ENCODE results near the gene ZNF683.
"Not testable (repeated sequence)": the region's sequence is repeated elsewhere in the genome, so short reads cannot be mapped to it uniquely, and the experiment has no call there.

ZNF683 gene

DNA sequence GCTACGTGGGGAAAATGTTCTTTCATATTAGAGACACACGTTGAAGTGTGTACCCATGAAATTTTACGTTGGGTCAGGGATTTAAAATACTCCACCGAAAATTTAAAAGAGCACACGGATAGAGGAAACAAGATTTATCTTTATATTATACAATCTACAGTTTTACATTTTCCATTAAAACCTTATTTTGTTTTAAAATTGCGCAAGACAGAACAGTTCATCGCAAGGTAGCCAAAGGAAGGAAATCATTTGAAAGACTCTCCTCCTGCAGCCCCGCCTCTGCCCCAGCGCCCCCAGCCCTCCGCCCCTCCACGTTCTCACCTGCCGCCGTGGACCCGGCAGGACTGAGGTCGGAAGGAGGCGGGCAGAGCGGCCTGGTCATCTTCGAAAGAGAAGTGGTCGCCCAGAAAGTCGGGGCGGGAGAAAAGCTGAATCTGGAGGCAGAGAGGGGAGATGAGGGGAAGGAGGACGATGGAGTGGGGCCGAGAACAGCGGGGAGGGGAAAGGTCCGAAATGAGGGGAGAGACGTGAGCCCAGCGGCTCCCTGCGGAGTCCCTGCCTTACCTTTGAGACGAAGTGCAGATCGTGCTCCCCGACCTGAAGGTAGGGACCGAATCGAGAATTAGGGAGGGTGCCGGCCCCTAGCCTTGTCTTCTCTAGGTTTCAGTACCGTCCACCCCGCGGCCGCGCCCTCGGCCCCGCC is 36.6 kb downstream of the ZNF683 start:
- peak; percentile 73 for DNase-seq

- DNase-seq = not testable (repeated sequence)
Observed at GRCh38 chr1:26333312-26333711, 39.2 kb downstream of the ZNF683 start.

GRCh38 chr1:26330276-26330675 is 42.3 kb downstream of the ZNF683 start:
- DNase-seq = no peak

- DNase-seq = not testable (repeated sequence)
Observed at GRCh38 chr1:26329380-26329779, 43.2 kb downstream of the ZNF683 start.

GRCh38 chr1:26328597-26328996 is 44.0 kb downstream of the ZNF683 start:
- no peak for DNase-seq

DNA sequence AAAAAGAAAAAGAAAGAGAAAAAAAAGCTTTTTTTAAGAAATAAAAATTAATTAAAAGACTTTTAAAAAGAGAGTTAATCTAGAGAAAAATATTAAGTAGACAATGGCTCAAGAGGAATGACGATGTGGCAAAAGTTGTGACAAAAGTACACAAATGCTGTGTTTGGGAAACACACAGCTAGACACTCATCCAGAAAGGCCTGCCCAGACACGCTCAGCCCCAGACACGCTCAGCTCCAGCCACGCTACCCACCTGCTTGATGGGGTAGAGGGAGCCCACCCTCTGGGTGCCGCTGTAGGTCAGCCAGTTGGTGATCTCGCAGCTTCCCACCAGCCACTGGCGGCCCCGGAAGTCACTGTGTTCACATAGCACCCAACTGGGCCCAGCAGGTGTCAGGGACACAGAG is 44.6 kb downstream of the ZNF683 start:
- DNase-seq = peak; percentile 89

GRCh38 chr1:26324550-26324949 is 48.0 kb downstream of the ZNF683 start:
- DNase-seq = no peak

- DNase-seq = no peak
Observed at GRCh38 chr1:26323382-26323781, 49.2 kb downstream of the ZNF683 start.

DNA sequence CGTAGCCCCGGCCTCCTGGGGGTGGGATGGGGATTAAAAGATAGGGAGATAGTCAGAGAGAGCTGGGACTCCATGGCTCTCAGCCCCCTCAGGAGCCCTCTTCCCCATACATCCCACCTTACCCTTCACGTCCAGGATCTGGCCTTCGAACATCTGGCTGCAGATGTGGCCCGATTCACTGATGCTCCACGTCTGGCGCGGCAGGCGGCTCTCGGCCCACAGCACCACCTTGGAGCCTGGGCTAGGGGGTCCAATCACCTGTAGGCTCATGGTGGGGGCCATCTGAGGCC is 50.6 kb downstream of the ZNF683 start:
- DNase-seq = no peak

- DNase-seq = peak; percentile 51
Observed at GRCh38 chr1:26321315-26322041, 51.1 kb downstream of the ZNF683 start.

DNA sequence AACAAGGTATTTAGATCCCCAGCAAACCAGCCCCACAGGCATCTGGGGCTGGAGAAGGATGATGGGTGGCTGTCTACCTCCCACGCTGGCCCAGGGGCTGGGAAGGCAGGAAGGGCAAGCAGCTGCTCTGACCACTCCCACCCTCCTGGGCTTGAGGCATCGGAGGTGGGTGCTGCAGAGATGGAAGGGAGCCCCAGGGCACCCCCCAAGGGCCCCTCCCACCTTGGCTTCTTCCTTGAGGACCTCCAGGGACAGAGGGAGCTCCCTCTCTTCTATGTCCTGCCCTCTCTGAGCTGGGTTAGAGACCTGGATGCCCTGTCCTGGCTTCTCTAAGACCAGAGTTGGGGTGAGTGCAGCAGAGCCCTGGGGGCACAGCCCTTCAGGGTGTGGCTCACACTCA is 51.7 kb downstream of the ZNF683 start:
- no peak for DNase-seq

GRCh38 chr1:26318338-26319064 is 54.0 kb downstream of the ZNF683 start:
- DNase-seq = no peak

DNA sequence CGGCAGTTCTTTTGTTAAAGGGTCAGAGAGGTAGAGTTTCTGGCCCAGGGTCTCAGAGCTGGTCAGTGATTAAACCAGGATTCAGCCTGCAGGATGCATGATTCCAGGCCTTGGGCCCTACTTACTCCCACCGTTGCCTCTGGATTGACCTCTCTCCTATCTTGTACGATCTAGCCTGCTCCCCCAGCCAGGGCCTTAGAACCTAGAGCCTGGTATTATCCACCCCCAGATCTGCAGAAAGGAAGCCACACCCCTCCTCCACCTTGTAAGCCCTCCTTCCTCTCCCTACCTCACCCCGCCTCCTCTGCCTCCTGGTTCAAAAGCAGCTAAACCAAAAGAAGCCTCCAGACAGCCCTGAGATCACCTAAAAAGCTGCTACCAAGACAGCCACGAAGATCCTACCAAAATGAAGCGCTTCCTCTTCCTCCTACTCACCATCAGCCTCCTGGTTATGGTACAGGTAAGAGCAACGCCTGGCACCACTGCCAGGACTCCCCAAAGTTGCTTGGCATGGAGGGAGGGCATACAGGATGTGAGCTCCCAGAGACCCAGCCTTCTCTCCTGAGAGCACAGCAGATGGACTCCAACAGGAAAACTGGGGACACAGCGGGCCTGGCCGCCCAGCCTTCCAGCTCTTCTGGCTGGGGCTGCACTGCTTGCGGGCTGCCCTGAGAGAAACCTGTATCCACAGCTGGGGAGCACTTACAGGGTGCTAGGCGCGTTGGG is 54.8 kb downstream of the ZNF683 start, which contains the start of gene CD52:
Gene CD52, plus strand, starts transcription at position 347 of the 726 bp plus-strand sequence. Its CDS starts 60 bp downstream, at position 407.
- no peak for DNase-seq

- DNase-seq = no peak
Observed at GRCh38 chr1:26317146-26317545, 55.4 kb downstream of the ZNF683 start.

GRCh38 chr1:26315874-26316850 is 56.4 kb downstream of the ZNF683 start:
- no peak for DNase-seq

DNA sequence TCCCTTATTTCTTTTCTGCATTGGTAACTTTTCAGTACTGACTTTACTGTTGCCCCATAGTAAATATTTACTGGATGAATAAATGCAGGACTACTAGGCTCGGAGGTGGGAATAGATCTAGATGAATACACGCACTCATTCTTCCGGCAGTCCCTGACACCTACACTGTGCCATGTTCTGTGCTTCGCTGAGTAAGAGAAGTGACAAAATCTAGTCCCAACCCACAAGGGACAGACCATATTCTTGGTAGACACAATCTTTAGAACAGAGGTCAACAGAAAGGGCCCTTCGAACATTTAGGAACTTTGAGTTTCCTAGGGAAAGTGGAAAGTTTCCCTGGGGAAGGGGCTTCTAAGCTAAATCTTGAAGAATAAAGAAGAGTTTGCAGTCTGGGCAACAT is 58.0 kb downstream of the ZNF683 start:
- no peak for DNase-seq

All from NCI-H510A treated with DMSO at 0.1 percent for 48 hours (cell line).